HCT116 (cell line): ENCODE results near the gene PLCD3.

Source experiments
- CTCF ChIP-seq, 3 experiments: fragments of 200-600 bp in 1 of 3; sonication (generic) in 1 of 3; IDR thresholded peaks in 2 of 3; conservative IDR thresholded peaks in 1 of 3; 2 replicates each; pipeline ENCODE4 v1.5.1; 2012 to 2017; ENCODE audit warnings: low read depth in 2 of 3, low read length in 2 of 3, antibody characterized with exemption in 1 of 3, borderline replicate concordance in 1 of 3, control low read depth in 1 of 3, mild to moderate bottlenecking in 1 of 3, mixed read lengths in 1 of 3, mixed run types in 1 of 3, moderate library complexity in 1 of 3; ENCODE audit not compliant: insufficient read depth in 1 of 3
- ELF1 ChIP-seq: IDR thresholded peaks from 2 replicates; pipeline ENCODE4 v1.6.1; 2012; ENCODE audit warnings: low read depth, borderline replicate concordance
- TCF7L2 ChIP-seq: IDR thresholded peaks from 2 replicates; pipeline ENCODE4 v1.7.0; 2011; ENCODE audit warnings: borderline replicate concordance, inconsistent platforms; ENCODE audit not compliant: insufficient read depth, insufficient read length; ENCODE audit errors: extremely low read depth

GRCh38 chr17:45107293-45108010 is 24.9 kb downstream of the PLCD3 start:
- TF ChIP-seq CTCF (IDR thresholded peaks at IDR 0.05 in 2 of 3, conservative IDR thresholded peaks at IDR 0.05 in 1 of 3; ENCODE audit: borderline replicate concordance in 1 of 3, insufficient read depth in 1 of 3, low read depth in 2 of 3, low read length in 2 of 3) (no peak), ELF1 (no peak), TCF7L2 (no peak)
